RPMI8226 (cell line): Measurements from ENCODE around the gene FBXO15.

Experiments
- DNase-seq: peaks from one replicate; pipeline ENCODE4 v3.0.0-alpha.2; 2015

FBXO15 gene

DNA sequence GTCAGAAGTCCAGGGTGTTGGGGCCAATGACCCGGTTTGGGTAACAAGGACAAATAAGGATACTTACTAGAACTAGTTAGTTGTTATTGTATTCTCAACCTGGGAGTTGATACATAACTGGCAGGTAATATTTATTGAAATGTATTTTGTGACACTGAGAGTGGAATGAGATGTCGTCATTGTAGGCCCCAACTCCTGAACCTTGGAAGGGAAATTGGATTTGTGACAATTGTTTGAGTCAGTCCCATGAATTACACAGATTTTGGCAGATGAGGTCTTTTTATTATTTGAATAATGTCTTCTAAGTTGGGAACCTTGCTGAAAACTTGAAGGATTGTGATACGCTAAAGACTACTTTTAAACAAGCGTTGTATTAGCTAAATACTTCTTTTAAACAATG, 5.7 kb upstream of the FBXO15 start:
- DNase-seq = no peak

DNA sequence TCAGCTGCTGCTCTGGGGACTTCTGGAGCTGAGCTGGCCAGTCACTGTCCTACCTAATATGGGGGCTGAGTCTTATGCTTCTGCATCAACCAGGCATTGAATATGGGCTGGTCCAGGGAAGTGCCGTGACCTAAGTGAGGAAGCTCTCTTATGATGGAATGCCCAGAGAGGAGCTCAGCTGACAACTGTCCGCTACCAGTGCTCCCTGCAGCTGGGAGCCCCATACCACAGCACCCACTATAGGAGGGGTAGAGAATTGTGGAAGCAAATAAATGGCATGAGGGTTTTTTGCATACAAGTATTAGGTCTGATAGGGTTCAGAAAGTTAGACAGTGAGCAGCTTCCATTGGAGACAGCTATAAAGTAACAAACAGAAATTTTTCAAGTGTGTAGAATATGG, 5.2 kb upstream of the FBXO15 start:
- no peak for DNase-seq

DNA sequence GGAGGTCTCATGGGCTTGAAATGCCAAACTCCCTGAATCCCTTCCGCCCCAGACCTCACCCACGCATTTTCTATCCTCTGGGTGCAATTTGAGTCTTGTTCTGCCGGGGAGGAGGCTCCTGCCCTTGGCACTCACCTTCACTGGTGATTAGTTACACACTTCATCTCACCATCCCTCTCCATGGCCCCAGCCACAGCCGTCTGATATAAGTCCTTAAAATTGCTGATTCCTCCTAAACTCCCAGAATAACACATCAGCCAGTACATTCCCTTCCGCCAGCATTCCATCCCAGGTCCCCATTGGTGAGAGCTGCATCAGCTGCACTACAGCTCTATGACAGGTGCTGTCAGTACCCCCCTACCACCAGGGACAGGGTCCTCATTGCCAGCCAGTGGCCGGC, 4.6 kb upstream of the FBXO15 start:
- no peak for DNase-seq

DNA sequence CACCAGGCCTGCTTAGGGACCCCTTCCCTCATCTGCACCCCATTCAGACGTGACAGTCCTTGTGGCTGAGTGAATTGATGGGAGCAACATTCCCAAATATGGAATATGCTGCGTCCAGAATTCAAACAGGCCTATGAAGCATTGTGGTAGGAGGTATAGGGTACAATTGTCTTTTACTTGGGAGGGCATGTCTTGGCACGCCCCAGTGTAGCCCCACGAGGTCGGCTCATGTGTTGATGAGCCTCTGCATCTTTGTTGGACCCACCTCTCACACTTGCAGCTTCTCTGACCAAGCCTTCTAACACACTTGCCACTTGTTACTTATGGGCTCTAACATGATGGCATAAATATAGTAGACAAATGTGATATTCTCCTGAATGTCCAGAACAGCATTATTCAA, 2.2 kb upstream of the FBXO15 start:
- no peak for DNase-seq

DNA sequence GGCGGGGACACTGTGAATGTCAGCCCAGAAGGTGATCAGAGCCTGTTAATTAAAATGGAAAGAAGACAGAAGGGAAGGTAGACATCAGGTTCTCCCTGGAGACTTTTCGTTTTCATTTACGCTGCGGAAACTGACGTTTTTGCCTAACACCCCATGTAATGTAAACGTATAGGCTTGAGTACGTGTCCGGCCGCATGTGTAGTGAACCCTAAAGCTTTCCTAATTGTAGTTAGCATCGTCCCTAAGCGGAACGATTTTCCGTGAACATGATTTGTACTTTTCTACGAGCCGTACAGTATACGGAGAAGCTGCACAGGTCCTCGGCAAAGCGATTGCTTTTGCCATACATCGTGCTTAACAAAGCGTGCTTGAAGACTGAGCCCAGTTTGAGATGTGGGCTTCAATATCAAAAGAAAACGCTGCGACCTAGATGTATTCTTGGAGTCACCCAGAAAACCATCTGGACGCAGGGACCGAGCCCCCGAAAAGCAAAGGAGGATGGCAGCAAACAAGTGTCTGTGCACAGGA, 973 bp upstream of the FBXO15 start:
- no peak for DNase-seq

DNA sequence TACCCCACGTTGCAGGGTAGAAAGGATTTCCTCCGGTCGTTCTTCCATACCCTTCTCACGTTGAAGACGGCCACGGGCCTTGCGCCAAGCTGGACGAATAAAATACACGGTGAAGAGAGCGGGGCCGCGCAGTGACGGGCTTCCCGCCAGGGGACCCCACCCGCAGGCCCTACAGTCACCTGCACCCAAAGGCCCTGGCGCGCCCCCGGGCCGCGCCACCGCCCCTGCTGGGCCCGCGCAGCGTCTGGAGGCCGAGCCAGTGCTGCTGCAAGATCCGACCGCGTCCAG, 199 bp downstream of the FBXO15 start:
- no peak for DNase-seq

DNA sequence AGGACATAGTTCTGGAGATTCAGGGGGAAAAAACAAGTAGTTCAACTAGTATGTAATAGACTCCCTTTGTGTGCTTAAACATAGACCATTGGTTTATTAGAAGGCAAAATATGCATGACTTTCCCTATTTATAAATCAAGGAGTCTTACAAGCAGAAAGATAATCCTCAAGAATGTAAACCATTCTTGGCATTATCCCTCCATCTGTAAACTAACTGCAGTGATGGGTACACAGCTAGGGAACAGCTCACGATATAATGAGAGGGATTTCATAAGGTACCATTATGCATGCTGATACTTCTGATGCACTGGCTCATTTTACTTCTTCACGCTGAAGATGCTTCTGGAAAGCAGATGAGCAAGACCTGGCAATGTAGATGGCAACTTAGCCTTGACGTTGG, 878 bp downstream of the FBXO15 start:
- DNase-seq = no peak

DNA sequence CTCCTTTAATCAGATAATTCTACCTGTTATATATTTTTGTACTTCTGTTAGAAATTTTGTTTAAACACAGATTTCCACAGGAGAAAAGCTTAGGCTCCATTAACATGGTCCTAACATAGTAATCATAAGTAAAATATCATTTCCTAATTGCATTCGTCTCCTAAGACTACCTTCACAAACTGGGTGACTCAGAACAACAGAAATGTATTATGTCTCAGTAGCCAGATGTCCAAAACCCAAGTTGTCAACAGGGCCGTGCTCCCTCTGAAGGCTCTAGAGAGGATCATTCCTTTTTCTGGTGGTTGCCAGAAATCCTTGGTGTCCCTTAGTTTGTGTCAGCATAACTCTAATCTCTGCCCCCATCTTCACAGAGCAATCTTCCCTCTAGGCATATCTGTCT, 5.4 kb downstream of the FBXO15 start:
- DNase-seq = no peak

DNA sequence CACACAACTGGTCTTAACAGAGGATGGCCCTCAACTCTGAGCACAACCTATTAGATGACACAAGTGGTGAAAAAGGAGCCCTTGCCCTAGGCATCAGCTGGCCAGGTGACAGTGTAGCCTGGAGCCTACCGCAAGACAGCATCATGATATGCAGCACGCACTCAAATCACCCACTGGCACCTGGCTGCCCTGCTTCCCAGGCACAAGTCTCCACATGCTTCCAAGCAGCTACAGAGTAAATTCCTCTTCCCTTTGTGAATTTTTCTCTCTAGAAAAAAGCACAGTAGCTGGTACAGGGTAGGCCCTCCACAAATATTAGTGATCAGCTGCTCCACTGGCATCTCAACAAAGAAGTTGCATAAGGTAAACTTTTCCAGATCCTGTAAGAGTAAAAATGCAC, 6.0 kb downstream of the FBXO15 start:
- DNase-seq = no peak

DNA sequence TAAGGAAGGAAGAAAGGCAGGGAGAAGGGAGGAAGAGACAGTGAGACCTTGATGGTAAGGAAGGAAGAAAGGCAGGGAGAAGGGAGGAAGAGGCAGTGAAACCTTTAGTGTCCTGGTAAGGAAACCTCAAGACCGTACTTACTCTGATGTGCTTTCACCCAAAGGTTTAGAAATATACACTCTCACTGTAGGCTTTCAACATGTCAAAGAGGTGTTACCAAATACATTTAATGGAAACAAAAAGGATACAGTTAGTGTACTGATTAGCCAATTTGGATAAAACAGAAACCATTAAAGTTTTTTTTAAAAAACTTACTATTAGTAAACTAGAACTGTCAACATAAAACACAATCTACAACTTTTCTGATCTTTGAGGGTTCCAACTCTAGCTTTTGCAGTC, 7.1 kb downstream of the FBXO15 start:
- DNase-seq = no peak

DNA sequence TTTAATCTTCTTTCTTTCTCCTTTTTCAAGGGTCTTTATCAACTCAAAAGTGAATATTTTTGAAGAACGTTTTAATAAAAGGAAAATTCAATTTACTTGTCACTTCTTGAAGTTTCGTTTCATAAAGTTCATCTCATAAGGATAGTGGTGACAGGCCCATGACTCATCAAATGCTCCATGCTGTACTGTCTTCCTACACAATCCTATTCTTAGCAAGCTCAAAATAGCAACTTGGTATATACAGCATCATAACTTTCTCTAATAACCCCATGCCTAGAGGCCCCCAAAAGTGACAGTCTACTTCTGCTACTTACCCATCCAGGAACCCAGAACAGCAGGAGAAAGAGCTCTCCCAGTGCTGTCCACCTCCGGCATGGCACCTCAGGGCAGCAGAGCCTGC, 7.7 kb downstream of the FBXO15 start:
- no peak for DNase-seq

DNA sequence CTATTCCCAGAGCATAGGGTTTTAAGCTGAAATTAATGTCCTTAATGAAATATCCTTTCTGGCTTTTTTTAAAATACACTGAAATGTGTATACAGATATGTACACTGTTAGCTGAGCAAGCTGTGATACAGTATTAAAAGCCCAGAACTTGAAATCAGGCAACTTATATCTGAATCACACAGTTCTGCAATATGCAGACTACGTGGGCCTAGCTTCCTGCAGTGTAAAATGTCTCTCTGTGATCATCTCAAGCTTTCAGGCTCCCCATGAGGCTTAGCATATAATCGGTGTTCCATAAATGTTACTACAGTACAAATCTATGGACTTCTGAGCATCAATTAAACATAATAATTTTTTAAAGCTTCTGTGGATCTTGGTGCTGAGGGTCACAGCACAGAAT, 8.2 kb downstream of the FBXO15 start:
- no peak for DNase-seq

DNA sequence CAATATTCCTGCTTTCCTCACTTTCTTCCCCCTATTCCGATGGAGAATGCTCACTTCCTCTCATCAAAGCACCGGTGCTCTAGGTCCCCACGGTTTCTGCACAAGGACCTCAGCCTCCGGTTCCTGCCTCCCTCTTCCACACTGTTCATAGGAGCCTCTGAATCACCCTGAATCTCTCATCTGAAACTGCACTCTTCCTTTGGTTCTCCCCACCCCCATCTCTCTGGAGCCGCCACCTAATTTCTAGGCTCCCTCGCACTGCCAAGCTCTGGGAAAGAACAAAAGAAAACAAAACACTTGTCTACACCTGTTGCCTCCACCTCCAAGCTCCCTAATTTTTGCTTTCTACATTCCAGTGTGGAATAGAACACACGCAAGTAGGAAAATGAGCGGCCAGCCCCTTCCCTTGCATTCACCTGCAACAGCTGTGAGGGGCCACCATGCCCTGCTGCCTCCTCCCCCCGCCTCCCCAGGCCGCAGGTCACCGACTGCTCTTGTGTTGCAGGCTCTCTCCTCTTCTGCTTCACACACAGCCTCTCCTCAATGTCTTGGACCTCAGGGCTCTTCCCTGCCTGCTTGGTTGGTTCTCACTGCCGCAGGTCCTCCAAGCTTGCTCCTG, 9.6 kb downstream of the FBXO15 start:
- DNase-seq = no peak

DNA sequence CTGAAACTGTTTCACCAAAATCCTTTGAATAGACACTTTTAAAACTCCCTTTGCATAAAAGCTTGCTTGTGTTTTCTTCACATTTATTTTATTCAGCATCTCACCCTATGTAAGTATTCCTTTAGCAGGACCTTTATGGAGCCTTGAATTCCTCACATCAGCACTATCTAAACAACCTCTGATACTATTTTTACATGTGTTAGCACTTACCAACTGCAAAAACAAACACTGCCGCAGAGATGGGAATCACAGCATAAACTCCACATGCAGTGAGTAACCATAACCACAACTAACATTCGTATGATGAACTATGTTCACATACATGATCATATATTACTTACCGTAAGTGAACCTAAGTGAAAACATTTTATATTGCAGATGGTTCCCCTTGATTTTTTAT, 15.4 kb downstream of the FBXO15 start:
- DNase-seq = no peak

DNA sequence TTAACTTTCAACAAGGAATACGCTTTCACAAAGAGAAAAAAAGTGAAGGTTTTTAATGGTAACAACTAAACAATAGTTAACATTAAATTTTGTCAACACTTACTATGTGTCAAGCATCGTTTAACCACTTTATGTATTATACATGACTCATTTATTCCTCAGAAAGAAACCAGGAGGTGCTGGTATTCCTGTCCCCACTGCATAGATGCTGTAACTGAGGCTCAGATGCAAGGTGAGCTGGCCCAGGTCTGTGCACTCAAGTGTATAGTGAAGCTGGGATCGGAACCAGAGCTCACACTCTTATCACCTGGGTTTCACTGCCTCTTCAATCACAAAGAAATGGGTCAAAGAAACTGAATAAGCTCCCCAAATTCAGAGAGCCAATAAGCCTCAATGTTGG, 16.5 kb downstream of the FBXO15 start:
- DNase-seq = no peak

DNA sequence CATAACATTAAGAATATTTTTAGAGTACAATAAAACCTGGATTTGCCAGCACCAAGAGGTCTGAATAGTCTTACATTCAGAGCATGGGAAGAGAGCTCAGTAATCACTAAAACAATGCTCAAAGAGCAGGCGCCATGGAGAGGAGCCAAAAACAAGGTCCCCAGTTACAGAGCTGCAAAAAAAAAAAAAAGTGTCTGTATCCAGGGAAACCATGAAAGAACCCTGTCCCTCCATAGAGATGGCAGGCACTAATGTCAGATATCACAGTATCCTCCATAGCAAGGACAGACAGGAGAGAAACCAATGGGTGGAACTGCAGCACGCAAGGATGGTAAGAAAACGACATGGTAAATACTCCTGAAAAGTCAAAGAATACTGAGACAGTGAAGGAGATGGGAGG, 19.5 kb downstream of the FBXO15 start:
- DNase-seq = no peak

DNA sequence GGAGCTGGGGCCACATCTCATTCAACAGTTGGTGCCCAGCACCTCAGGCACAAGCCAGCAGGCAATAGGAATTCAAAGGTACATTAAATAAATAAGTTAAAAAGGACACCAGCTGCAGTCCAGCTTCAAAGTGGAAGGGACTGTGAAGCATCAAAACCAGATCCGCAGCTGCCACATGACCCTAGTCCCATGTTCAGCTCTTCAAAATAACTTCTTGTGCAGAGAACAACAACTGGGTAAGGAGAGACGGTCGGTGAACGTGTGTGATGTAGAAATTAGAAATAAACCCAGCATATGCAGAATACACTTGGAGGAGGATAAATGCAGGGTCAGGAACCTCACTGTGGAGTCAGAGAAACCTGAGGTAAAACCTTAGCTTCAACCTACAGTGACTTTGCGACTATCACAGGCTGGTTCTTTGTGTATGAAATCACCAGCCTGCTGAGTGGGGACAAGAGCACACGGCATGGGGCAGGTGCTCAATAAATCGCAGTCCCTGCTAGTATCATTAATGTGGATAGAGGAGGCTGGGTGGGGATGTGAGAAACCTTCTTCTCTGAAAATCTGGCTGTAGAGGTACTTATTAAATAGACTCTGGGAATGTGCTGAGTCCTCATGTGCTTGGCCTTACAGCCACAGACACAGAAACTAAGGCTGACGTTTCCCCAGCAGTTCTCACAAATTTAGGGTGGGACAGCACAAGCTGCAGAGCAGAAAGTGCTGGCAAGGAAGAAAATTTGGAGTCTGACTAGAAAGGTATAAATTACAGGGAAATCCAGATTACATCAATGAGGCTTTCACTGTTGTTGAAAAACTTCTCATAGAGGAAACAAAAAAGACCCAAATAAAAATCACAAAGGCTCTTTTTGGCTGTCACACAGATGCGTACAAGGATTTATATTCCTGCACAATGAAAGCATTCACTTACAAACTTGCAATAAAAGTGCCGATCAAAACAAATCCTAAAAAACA, 20.7 kb downstream of the FBXO15 start:
- no peak for DNase-seq

DNA sequence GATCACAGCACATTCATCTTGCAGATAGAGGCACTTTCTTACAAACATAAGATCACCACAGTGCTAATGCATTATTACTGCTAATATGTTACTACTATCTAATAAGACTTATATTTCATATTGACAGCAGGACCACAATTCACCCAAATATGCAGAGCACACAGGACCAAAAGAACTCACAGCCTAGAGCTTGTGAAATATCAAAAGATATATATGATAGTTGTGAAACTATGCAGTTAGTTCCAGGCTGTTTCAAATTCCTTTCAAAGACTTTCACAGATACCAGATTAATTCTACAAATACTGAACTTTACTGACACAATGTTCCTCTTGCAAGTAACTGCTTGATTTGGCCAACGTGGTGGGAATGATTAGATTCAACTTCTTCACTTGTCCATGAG, 23.0 kb downstream of the FBXO15 start:
- DNase-seq = no peak

DNA sequence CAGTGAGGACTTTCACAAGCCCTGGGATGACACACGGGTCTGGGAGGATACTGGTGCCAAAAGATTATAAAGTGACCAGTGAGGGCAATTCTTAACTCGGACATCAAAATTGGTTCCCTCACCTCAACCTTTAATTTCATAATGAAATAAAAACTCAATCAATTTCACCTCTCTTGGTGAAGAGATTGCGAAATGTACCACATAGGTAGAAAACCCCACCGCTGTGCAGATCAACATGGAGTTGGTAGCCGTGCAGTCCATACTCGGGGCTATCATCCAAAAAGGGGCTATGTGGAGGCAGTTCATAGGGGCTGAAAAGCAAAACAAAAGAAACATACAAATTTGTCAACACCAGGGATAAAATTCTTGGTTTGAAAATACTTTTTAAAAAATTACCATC, 24.4 kb downstream of the FBXO15 start:
- DNase-seq = no peak

DNA sequence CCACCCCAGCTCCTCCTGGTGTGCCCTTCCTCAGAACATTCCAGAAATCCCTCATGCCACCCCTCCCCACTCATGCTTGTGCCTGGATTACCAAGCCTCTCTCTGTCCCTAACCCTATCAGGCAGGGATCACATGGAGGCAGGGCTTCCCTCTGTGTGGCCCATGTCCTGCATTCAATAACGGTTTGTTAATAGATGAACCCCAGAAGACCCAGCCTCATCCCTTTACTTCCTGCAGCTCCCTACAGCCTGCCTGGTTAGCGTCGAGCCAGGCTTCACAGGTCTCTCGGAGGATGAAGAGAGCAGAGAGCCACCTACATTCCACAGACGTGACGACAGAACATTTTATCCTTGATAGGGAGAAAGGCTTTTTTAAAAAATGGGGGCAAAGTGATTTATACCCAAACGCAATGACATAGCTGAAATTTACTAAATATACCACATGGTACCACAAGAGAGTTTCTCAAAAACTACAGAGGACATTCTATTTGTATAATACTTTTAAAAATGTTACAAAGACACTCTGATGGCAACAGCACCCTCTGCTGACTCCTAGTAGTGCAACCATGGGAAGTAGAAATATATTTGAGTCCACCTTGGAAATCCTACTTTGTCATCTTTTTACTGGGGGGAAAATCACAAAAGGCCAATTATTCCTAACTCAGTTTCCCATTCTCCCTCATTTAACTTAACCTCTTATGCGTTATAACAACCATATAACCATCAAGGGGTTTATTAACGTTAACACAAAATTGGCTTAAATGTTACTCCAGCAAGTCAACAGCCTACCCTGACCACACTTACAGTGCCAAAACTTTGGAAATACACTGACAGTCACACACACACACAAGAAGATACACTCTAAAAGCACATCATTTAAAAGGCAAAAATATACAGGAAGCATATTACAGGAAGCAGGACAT, 30.7 kb downstream of the FBXO15 start:
- DNase-seq = peak; percentile 47

DNA sequence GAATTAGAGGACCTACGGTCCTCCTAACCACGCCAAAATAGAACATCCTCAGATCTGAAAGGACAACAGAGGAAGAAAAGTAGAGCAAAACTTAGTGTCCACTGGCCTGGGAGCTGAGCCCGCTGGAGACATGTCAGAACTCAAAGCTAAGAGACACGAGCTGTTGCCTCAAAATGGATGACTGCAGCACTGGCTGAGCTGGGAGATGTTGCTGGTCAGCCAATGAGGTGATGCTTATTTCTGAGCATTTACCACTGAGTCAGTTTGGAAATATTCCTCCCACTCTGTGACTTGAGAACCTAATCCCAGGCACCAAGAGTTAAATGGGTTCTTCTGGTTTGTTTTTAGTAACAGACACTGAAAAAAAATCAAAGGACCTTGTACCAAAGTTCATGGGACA, 32.6 kb downstream of the FBXO15 start:
- DNase-seq = no peak

DNA sequence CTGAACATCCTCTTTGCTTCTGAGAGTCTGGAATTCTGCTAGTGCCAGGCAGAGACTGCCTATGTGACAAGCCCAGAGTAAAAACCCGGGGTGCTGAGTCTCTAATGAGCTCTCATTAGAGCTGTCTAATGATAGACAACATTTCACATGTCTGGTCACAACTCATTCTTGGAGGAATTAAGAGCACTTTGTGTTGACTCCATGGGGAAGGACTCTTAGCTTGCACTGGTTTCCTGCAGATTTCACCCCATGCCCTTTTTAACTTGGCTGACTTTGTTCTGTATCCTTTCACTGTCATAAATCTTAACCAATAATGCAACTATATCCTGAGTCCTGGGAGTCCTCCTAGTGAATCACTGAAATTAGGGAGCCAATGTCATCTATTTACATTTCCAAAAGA, 33.5 kb downstream of the FBXO15 start:
- no peak for DNase-seq

DNA sequence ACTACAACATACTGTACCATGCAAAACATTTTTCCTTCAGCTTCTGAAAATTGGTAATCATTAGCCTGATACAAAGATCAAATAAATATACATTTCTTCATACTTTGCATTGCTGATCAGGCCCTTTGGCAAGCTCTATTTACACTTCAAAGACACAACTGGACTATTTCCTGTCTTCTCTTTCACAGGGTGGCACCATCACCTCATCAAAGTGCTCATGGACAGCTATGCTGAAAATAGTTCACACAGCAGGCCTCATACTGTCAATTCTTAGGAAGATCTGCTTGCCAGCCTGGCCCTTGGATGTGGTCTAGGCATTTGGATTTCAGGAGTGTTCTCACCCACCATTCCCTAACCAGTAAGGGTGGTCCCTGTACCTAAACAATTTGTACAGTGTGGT, 33.9 kb downstream of the FBXO15 start:
- DNase-seq = no peak

DNA sequence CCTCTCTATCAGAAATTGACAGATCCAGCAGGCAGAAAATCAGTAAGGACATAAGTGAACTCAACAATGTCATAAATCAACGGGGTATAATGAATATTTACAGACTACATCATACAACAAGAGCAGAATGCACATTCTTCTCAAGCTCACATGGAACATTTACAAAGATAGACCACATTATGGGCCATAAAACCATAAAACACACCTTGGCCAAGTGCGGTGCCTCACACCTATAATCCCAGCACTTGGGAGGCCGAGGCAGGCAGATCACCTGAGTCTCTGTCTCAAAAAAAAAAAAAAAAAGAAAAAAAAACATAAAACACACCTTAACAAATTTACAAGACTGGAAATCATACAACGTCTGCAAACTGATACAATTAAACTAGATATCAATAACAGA, 36.7 kb downstream of the FBXO15 start:
- DNase-seq = no peak
